Sciatic nerve (tissue), 2 donors: ENCODE data around the gene DOK5. TPM values are rescaled to one million over a fixed set of nuclear protein-coding genes. Genes with fewer than 3 reads are reported as not detected.
"Not testable (repeated sequence)": the region's sequence is repeated elsewhere in the genome, so short reads cannot be mapped to it uniquely, and the experiment has no call there.

Experiments
- ATAC-seq: fragments of 200-7000 bp; cut with Tn5 transposase; one replicate; pipeline ENCODE4 v1.9.1; 2020; ENCODE audit warnings: mild to moderate bottlenecking, moderate library complexity
- DNase-seq: peaks from one replicate; pipeline ENCODE4 v3.0.0-alpha.2; 2020; ENCODE audit warnings: low spot score
- intact Hi-C: fragments of 100-400 bp; cut with DNase I; formaldehyde crosslinking; loops from one replicate; pipeline ENCODE4 v1.14.2; 2022
- total RNA-seq: library from RNA; stranded (reverse); fragmentation: NEBNext Ultra II Directional; extraction: Animal tissue kit (Norgen Biotek cat#: 25700); gene quantifications from one replicate; pipeline ENCODE4 v1.2.1, GENCODE V29; 2021
- donor health status: DM: no; HTN: no; CAD: no.
- donor health status: DM: no; HTN: no; CAD: no.

DOK5 gene
- total RNA-seq: 13.6 TPM

DNA sequence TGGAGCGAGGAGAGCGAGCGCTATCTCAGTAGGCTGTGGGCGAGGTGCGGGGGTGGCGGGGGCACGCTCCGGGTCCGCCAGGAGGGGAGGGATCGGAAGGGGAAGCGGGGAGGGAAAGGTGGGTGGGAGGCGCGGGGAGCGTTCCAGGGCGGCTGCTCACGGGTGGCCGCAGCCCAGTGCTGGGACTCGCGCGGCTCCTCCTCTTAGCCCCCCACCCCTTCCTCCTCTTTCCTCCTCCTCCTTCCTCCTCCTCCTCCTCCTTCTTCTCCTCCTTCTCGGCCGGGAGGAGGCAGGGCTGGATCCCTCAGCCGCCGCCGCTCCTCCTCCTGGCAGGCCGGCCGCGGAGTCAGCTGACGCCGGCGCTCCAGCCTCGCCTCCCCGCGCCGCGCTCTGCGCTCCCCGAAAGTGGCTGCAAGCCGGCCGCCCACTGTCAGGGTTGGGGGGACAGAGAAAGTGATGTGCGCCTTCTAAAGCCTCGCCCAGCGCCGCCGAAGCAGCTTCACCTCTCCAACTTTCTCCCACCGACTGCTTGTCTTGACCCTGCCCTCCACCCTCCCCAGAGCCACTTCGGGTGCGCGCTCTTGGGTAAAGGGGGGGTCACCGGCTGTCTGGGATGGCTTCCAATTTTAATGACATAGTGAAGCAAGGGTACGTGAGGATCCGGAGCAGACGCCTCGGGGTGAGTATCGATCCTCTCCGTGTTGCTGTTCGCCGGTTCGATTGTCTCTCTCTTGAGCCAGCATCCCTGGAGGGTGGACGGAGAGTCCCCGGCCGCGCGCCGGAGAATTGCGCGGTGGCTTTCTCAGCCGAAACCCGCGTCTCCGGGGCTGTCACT lies at the start of gene DOK5:
TSS of gene DOK5 (plus strand) at position 260 of the 835 bp plus-strand sequence. CDS start at position 614, 354 bp downstream.
- DNase-seq: peak; percentile 75

DNA sequence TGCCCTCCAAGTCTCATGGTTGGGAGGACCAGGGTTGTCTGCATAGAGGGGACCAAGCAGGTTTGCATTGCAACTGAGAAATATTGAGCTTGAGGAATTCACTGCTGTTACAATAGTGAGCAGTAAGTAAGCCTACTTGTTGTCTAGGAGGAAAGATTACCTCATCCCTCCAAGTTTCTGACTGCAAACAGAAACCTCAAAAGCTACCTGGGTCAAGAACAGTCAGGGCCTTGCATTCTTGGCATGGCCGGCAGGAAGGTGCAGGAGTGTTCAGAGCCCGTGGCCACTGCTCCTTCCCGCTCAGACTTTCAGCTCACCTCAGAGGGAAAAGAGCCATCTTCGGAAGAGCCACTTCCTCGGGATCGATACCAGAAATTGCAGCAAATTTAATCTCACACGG lies 46.0 kb upstream of the DOK5 start:
- intact Hi-C loops: no loop called here
- ATAC-seq: no peak

More for the DNA sequence above, at the start of gene DOK5:
- intact Hi-C loops: no loop called here
- peak; percentile 93 for ATAC-seq

DNA sequence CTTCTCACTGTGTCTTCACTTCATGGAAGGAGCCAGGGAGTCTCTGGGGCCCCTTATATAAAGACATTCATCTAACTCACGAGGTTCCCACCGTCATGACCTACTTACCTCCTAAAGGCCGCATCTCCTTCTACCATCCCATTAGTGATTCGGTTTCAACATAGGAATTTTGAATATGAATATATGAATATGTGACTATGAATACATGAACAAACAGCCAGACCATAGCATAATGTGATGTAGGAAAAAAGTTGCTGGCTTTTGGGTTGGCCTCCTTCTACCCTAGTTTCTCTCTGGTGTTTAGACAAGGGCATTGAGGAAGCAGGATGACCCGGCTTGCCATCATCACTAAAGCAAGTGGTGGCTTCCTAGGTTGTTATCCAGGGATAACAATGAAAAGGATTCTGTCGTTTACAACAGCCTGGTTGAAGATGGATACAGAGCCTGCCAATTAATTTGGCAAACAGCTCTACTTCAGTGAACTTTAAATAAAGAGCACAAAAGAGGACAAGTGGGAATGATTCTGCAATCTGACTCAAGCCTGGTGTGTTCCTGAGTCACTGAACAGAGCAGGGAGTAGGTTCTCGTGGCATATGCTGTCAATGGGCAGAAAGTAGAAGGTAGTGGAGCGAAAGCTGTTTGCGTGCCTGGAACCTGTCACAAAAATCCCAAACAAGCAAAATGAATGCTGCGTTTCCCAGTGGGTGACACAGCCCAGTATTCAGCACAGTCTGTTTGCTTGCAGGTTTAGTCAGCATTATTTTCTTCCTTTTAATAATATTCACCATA lies 44.0 kb upstream of the DOK5 start:
- no peak for DNase-seq
- intact Hi-C loops: no loop called here
- ATAC-seq: no peak

More for the DNA sequence above, 46.0 kb upstream of the DOK5 start:
- DNase-seq: no peak

DNA sequence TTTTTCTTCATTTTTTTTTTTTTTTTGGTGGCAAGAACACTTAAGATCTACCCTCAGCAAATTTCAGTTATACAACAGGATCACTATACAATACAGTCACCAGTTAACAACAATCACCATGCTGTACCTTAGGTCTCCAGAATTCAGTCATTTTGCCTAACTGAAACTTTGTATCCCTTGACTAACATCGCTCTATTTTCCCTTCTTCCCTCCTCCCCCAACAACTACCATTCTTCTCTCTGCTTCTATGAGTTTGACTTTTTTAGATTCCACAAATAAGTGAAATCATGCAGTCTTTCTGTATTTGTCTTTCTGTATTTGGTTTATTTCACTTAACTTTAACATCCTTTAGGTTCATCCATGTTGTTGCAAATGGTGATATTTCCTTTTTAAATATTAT lies 42.4 kb upstream of the DOK5 start:
- intact Hi-C loops: no loop called here

DNA sequence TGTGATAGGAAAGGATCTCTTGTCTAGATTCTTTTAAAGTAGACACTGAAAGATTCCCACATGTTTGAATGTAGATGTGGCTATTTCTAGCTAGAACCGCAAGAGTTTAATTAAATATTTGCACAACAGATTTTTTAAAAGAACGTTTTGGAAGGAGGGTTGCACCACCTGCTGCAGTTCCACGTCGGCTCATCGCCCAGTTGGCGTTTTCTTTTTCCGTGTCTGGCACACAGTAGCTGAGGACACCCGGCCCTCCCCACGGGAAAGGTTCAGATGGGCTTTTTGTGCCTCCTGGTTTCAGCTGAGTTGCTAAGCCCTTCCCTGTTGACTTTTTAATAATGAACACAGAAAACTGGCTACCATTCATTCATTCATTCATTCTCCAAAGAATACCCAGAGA lies 41.8 kb upstream of the DOK5 start:
- intact Hi-C loops: no loop called here
- DNase-seq (no peak), ATAC-seq (no peak)

More for the DNA sequence above, 42.4 kb upstream of the DOK5 start:
- no peak for DNase-seq
- no peak for ATAC-seq

DNA sequence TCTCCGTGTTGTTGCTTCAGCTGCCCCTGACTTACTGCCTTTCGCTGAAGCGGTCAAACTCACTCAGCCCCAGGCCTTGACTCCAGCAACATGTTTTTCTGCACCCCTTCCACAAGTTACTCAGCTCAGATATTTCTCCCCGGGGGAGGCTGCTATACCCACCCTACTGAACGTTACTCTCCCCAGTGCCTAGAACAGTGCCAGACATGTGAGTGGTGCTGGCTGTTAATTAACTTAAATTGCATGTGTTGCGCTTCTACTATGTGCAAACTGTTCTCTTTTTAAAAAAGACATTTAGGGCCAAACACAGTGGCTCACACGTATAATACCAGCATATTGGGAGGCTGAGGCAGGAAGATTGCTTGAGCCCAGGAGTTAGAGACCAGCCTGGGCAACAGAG lies 41.2 kb upstream of the DOK5 start:
- no peak for DNase-seq
- no peak for ATAC-seq
- intact Hi-C loops: no loop called here

DNA sequence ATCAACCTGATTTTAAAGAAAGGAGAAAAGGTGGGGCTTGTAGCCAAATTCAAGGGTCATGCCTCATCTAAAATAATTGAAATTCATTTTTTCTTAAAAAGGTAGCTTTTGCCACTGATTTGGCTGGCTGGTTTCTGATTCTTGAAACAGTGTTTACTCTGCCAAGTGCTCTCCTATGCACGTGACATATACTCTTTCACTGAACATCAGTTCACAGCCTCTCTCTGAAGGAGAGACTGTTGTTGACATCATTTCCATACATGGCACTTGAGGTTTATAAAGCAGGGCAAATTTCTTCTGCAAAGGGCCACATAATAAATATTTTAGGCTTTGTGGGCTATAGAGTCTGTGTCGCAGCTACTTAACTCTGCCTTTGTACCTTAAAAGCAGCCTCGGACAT lies 40.4 kb upstream of the DOK5 start:
- intact Hi-C loops: no loop called here
- ATAC-seq (no peak), DNase-seq (no peak)

DNA sequence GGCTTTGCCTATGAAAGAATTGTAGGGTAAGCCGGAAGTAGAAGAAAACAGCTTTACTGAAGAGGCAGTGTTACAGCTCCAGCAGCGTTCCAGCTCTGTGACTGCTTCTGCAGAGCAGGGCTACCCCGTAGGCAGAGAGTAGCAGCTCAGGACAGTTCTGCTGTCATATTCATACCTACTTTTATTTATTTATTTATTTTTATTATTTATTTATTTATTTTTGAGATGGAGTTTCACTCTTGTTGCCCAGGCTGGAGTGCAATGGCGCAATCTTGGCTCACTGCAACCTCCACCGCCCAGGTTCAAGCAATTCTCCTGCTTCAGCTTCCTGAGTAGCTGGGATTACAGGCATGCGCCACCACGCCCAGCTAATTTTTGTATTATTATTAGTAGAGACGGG lies 39.0 kb upstream of the DOK5 start:
- intact Hi-C loops, DNase-seq, ATAC-seq: not testable (repeated sequence)

DNA sequence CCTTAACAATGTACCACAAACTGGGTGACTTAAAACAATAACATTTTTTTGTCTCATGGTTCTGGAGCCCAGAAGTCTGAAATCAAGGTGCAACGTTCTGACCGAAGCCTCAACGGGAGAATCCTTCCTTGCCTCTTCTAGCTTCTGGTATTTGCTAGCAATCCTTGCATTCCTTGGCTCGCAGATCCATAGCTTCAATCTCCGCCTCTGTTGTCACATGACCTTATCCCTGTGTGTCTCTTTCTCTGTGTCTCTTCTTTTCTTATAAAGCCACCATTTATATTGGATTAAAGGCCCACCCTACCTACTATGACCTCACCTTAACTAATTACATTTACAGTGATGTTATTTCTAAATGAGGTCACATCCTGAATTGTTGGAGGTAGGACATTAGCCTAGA lies 37.2 kb upstream of the DOK5 start:
- no peak for DNase-seq
- no peak for ATAC-seq
- intact Hi-C loops: no loop called here

DNA sequence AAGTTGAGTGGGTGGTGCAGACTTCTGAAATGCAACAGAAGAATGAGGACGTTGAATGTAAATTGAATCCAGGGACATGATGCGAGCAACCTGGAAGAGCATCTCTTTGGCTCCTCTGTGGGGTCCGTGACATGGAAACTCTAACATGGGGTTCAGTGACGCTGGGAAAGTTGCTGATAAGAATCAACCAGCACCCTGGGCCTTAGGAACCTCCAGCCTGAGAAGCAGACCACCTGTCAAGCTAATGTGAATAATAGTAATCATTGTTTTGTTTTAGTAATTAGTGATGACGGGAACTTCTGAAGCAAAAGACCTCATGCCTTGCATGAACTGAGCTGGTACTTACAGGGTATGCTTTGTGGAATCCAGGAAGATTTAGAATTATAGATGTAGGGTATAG lies 25.2 kb upstream of the DOK5 start:
- no peak for ATAC-seq
- DNase-seq: no peak
- intact Hi-C loops: no loop called here

DNA sequence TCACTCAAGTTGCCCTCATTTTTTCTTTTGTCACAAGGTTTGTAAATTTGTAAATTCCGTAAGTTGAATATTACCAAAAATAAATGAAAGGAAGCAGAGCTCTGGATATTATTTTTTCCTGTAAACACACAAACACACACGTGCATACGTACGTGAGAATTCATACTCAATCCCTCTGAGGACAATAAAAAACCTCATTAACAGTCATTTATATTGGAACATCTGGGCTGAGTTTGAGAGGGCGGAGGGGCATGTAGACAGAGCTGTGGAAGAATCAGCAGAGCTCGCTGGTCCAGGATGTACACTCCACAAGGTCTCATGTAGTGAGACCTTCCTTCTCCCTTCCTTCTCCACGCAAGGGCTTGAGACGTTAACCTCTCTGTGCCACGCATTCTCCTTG lies 24.2 kb upstream of the DOK5 start:
- DNase-seq: no peak
- ATAC-seq: no peak
- intact Hi-C loops: no loop called here

DNA sequence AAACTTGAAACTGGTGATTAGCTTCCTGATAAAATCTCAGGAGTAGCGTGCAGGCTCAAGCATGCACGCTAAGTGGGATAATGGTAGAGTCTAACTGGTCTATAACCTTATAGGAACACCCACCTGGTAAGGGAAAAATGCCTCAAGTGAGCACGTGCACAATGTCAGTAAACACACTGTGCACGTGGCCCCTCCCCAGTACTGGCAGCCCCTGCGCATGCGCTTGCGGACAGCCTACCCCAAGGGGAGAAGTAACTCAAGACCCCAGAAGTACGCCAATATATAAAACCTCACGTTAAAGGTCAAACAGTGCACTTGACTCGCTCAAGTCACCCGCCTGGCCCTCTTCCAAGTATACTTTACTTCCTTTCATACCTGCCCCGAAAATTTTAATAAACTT lies 23.1 kb upstream of the DOK5 start:
- intact Hi-C loops: no loop called here
- DNase-seq (no peak), ATAC-seq (no peak)

DNA sequence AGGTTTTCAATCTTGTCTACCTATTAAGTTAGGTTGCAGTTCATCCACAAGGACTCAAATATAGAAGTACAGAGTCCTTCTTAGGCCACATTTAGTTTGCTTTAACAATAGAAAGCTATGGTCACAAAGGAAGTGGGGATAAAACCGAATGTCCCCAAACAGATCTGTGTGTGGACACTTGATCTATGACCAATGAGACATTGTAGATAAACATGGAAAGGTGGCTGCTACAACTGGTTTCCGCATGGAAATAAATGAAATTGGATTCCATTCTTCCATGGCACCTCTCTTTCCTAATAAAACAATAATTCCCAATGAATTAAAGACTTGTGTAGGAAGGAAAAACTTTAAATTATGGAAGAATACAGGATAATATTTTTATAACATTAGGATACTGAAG lies 20.4 kb upstream of the DOK5 start:
- intact Hi-C loops: no loop called here
- DNase-seq (no peak), ATAC-seq (no peak)

DNA sequence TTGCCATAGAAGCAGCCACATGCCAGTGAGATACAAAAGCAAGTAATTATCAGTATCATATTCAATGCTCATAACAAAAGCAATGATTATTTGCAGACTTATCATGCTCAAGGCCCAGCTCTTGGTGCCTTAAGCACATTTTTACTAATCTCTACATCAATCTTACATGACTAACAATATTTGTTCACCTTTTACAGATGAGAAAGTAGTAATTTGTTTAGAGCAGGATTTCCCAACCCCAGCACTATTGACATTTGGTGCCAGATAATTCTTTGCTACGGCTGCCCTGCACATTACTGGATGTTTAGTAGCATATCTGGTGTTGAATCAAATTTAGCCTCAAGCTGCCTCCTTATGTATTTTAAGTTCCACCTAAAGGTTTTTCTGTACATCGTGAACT lies 19.0 kb upstream of the DOK5 start:
- intact Hi-C loops: no loop called here
- DNase-seq: no peak
- no peak for ATAC-seq

DNA sequence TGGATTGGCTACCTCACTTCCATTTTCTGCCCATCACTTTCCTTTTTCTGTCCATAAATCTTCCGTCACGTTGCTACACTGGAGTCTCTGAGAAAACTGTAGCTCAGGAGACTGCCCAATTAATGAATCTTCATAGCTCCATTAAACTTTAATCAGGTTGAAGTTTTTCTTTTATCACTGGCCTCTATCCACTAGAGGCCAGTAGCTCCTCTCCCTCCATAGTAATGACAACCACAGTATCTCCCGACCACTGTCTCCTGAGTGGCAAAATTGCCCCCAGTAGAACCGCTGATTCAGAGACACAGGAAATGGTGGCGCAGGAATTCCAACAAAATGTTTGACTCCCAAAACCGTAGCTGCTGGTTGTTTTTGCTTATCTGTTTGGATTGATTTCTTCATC lies 18.4 kb upstream of the DOK5 start:
- no peak for ATAC-seq
- intact Hi-C loops: no loop called here
- DNase-seq: no peak

DNA sequence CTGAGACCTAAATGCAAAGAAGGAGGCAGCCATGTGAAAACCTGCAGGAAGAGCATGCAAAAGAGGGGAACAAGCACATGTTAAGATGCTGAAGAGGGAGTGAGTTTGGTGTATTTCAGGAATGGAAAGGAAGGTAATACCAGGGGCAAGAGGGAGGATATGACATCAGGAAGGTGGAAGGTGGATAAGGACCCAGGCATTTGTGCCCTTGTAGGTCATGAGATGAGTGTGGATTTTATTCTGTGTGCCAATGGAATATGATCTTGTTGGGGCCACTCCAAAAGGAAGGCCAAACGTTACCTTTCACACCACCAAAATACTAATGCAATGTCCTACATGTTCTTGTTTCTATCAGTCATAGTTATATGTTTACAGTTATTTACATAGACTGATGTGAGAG lies 17.2 kb upstream of the DOK5 start:
- no peak for DNase-seq
- ATAC-seq: no peak
- intact Hi-C loops: no loop called here

DNA sequence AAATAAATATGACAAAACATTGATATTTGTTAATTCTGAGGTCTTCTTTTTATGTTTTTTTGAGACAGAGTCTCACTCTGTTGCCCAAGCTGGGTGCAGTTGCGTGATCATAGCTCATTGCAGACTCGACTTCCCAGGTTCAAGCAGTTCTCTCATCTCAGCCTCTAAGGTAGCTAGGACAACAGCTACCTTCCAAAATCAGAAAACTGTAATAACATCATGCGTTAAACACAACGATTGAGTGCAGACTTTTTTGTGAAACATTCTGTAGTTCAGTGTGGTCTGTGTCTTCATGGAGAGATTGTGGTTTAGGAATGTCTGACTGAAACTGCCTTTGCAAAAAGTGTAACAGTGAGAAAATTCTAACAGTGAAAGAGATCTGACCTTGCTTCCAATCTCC lies 16.1 kb upstream of the DOK5 start:
- no peak for ATAC-seq
- intact Hi-C loops: no loop called here
- DNase-seq: no peak

DNA sequence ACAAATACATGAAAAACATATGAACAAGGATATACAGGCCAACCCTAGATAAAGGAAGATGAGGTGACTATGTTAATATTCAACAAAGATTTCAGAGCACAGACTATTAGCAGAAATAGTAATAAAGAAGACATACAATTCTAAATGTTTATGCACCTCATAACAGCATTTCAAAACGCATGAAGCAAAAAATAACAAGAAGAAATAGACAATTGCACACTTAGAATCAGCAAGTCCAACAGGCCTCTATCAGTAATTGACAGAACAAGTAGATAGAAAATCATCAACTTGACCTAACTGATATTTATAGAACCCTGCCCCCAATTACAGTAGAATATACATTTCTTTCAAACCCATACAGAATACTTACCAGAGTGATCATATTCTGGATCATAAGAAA lies 11.4 kb upstream of the DOK5 start:
- ATAC-seq (no peak), DNase-seq (no peak)
- intact Hi-C loops: no loop called here

DNA sequence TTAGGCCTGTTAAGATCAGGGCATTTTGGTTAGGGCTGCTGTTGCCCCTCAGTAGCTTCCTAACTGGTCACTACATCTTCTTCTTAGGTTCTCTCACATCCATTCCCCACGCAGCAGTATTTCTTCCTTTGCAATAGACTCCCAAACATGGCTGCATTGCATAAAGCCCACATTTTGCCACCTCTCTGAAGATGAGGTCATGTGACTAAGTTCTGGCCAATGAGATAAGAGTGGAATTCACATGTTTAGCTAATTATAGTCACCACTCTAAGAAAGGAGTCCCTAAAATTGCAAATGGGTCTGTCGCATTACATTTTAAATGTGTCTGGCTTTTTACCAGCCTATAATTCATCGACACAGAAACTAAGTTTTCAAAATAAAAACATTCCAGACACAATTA lies 9.3 kb upstream of the DOK5 start:
- no peak for ATAC-seq
- no peak for DNase-seq
- intact Hi-C loops: no loop called here

DNA sequence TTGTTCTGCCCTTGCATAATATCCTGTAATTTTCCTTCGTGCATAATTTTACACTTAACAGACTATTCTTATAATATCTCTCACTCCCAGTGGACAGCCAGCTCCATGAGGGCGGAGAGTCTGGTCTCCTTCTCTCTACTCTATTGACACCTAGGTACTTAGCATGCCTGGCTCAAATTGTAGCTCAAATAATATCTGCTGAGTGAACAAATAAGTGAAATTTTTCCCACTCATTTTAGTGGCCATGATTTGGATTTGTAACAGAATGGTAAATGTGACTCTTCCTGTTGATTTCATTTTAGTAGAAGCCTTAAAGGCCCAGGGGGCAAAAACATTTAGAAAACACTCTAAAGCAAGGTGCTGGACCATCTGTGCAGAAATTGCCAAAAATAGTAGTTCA lies 7.8 kb upstream of the DOK5 start:
- DNase-seq (no peak), ATAC-seq (no peak)
- intact Hi-C loops: no loop called here
